PC-9 (cell line): Measurements from ENCODE around the gene BANP. TPM values are rescaled to one million over a fixed set of nuclear protein-coding genes. Genes with fewer than 3 reads are reported as not detected.

Experiments
- BruUV-seq: library from RNA; stranded (reverse); fragments of 400-500 nt; replicated peaks from 2 replicates; lab custom pipeline; 2021; lab: Mats Ljungman, UMichigan
- CTCF ChIA-PET: fragments of 300-600 bp; sonication (Branson Sonifier 250); formaldehyde crosslinking; loops from one replicate; lab custom pipeline; 2022; ENCODE audit warnings: antibody characterized with exemption; lab: Charles Lee
- POLR2A ChIA-PET: fragments of 300-600 bp; sonication (Branson Sonifier 250); formaldehyde crosslinking; loops from one replicate; lab custom pipeline; 2022; ENCODE audit warnings: antibody characterized with exemption; ENCODE audit not compliant: unreplicated experiment; lab: Charles Lee
- DNase-seq, 2 experiments: peaks; one replicate each; pipeline versions ENCODE4 v3.0.0 to v3.0.0-alpha.2; 2015 to 2022; ENCODE audit warnings: mixed read lengths in 1 of 2
- H2AFZ ChIP-seq: fragments of 200-600 bp; sonication (generic); 2 replicates; pipeline ENCODE4 v1.8.1; 2017; ENCODE audit warnings: antibody characterized with exemption
- H3F3A ChIP-seq: fragments of 200-600 bp; sonication (generic); 2 replicates; pipeline ENCODE4 v1.8.1; 2017; ENCODE audit warnings: antibody characterized with exemption, mild to moderate bottlenecking, low read depth; ENCODE audit not compliant: insufficient read depth
- H3K27ac ChIP-seq: fragments of 200-600 bp; sonication (generic); 2 replicates; pipeline ENCODE4 v1.6.1; 2016; ENCODE audit warnings: mixed run types
- H3K27me3 ChIP-seq: fragments of 200-600 bp; sonication (generic); 2 replicates; pipeline ENCODE4 v1.6.1; 2016; ENCODE audit warnings: low read depth, mixed run types; ENCODE audit not compliant: insufficient read depth
- H3K36me3 ChIP-seq: fragments of 200-600 bp; sonication (generic); 2 replicates; pipeline ENCODE4 v1.6.1; 2016; ENCODE audit warnings: low read depth, mixed run types
- H3K4me1 ChIP-seq: fragments of 200-600 bp; sonication (generic); replicated peaks from 2 replicates; pipeline ENCODE4 v1.6.1; 2016; ENCODE audit warnings: mixed run types; ENCODE audit not compliant: insufficient read depth
- H3K4me2 ChIP-seq: fragments of 200-600 bp; sonication (generic); 2 replicates; pipeline ENCODE4 v1.6.1; 2017; ENCODE audit warnings: mixed run types
- H3K4me3 ChIP-seq: fragments of 200-600 bp; sonication (generic); 2 replicates; pipeline ENCODE4 v1.6.1; 2016; ENCODE audit warnings: mixed run types
- H3K79me2 ChIP-seq: fragments of 200-600 bp; sonication (generic); 2 replicates; pipeline ENCODE4 v1.6.1; 2017; ENCODE audit warnings: low read depth, mixed run types
- H3K9me2 ChIP-seq: fragments of 200-600 bp; sonication (generic); 2 replicates; pipeline ENCODE4 v1.8.1; 2017; ENCODE audit warnings: mild to moderate bottlenecking; ENCODE audit not compliant: insufficient read depth
- H3K9me3 ChIP-seq: fragments of 200-600 bp; sonication (generic); 2 replicates; pipeline ENCODE4 v1.8.1; 2016; ENCODE audit warnings: low read depth; ENCODE audit not compliant: insufficient read depth
- H4K20me1 ChIP-seq: fragments of 200-600 bp; sonication (generic); 2 replicates; pipeline ENCODE4 v1.8.1; 2017; ENCODE audit not compliant: insufficient read depth
- EZH2 ChIP-seq: fragments of 200-600 bp; sonication (generic); IDR thresholded peaks from 2 replicates; pipeline ENCODE4 v1.8.0; 2017; ENCODE audit warnings: antibody characterized with exemption, low read depth
- intact Hi-C: fragments of 100-400 bp; cut with micrococcal nuclease; formaldehyde crosslinking; loops from one replicate; pipeline ENCODE4 v1.10.0; 2022; ENCODE audit not compliant: unreplicated experiment
- total RNA-seq: library from RNA; stranded (reverse); gene quantifications from 2 replicates; pipeline ENCODE4 v1.2.3, GENCODE V29; 2021
- TF ChIP-seq, protein P1 (sequence below): fragments of 200-600 bp; sonication (generic); conservative IDR thresholded peaks from 2 replicates; pipeline ENCODE4 v1.6.1; 2017; ENCODE audit warnings: mixed run types, antibody characterized with exemption, mild to moderate bottlenecking, moderate library complexity

Gene BANP
- total RNA-seq, 1 experiment from 2014 or later, result 73.2 TPM

DNA sequence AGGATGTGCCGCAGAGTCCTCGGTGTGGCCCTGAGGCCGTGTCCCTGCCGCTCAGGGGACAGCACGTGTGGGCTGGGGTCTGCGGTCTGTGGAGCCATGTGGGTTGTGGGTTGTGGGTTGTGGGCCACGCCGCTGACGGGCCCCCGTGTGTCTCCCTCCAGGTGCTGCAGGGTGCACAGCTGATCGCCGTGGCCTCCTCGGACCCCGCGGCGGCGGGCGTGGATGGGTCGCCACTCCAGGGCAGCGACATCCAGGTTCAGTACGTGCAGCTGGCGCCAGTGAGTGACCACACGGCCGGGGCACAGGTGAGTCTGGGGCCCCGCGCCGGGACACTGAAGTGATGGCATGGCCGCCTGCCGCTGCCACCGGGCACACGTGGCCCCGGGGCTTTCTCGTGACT lies 120.7 kb downstream of the BANP start:
- Histone ChIP-seq H2AFZ (no peak overlapping the region), H3K36me3 (no peaks in the 10 kb centered on the region), H3K79me2 (no peaks in the 10 kb centered on the region), H3K27ac (no peak overlapping the region), H3K4me1 (no peaks in the 10 kb centered on the region), H3K9me3 (no peaks in the 10 kb centered on the region), H3F3A (no peaks in the 10 kb centered on the region), H3K9me2 (no peaks in the 10 kb centered on the region), H3K4me3 (no peak overlapping the region), H3K27me3 (no peaks in the 10 kb centered on the region), H4K20me1 (no peaks in the 10 kb centered on the region), H3K4me2 (no peak overlapping the region)
- POLR2A ChIA-PET, result no interaction called here
- CTCF ChIA-PET, result no interaction called here
- TF ChIP-seq, protein P1, sequence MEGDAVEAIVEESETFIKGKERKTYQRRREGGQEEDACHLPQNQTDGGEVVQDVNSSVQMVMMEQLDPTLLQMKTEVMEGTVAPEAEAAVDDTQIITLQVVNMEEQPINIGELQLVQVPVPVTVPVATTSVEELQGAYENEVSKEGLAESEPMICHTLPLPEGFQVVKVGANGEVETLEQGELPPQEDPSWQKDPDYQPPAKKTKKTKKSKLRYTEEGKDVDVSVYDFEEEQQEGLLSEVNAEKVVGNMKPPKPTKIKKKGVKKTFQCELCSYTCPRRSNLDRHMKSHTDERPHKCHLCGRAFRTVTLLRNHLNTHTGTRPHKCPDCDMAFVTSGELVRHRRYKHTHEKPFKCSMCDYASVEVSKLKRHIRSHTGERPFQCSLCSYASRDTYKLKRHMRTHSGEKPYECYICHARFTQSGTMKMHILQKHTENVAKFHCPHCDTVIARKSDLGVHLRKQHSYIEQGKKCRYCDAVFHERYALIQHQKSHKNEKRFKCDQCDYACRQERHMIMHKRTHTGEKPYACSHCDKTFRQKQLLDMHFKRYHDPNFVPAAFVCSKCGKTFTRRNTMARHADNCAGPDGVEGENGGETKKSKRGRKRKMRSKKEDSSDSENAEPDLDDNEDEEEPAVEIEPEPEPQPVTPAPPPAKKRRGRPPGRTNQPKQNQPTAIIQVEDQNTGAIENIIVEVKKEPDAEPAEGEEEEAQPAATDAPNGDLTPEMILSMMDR, result no peak
- TF ChIP-seq EZH2, result no peak
- DNase-seq, result no peak
- intact Hi-C loops, result no loop called here
- no TSS peak for BruUV-seq

- no peaks in the 10 kb centered on the region for H3K36me3 ChIP-seq
- BruUV-seq, result no TSS peak
- H3K9me3 ChIP-seq, result no peaks in the 10 kb centered on the region
- H3K27me3 ChIP-seq, result no peaks in the 10 kb centered on the region
- H3K4me1 ChIP-seq, result no peaks in the 10 kb centered on the region
- no peak for DNase-seq
- no peak for TF ChIP-seq EZH2
- TF ChIP-seq, protein P1, result no peak
- no peak overlapping the region for H3K4me2 ChIP-seq
- no peak overlapping the region for H3K27ac ChIP-seq
- no peak overlapping the region for H2AFZ ChIP-seq
- H3F3A ChIP-seq, result no peaks in the 10 kb centered on the region
- H3K79me2 ChIP-seq, result no peaks in the 10 kb centered on the region
- CTCF ChIA-PET, result no interaction called here
- H3K4me3 ChIP-seq, result no peak overlapping the region
- POLR2A ChIA-PET, result no interaction called here
- intact Hi-C loops, result no loop called here
- H3K9me2 ChIP-seq, result no peaks in the 10 kb centered on the region
- H4K20me1 ChIP-seq, result no peaks in the 10 kb centered on the region
Observed at GRCh38 chr16:88072571-88073001, 121.4 kb downstream of the BANP start.

DNA sequence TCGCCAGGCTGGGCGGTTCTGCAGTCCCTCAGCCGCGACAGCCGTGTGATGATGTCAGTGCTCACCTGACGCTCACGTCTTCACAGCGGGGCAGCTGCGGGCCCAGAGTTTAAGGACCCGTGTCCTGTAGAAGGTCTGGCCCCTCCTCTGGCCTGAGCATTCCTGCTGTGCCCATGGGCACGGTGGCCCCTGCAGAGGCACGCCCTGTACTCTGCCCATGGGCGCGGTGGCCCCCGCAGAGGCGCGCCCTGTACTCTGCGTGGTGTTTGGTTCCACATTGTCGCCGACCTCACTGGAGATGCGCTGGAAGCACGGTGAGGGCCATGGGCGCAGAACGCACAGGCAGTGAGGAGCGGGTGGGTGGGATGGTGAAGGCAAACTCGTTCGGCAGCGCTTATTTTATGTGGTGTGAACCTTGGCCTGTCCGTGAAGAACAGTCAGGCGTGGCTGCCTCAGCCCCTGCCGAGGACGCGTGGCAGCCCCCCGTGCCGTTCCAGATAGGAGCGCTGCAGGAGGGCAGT lies 122.0 kb downstream of the BANP start:
- CTCF ChIA-PET, result no interaction called here
- intact Hi-C loops, result no loop called here
- Histone ChIP-seq H3K36me3 (no peaks in the 10 kb centered on the region), H3F3A (no peaks in the 10 kb centered on the region), H3K4me3 (no peak overlapping the region), H3K4me1 (no peaks in the 10 kb centered on the region), H3K27me3 (no peaks in the 10 kb centered on the region), H3K9me3 (no peaks in the 10 kb centered on the region), H3K79me2 (no peaks in the 10 kb centered on the region), H4K20me1 (no peaks in the 10 kb centered on the region), H3K4me2 (no peak overlapping the region), H3K27ac (no peak overlapping the region), H2AFZ (no peak overlapping the region), H3K9me2 (no peaks in the 10 kb centered on the region)
- TF ChIP-seq, protein P1, result no peak
- TF ChIP-seq EZH2, result no peak
- POLR2A ChIA-PET, result no interaction called here
- BruUV-seq, result no TSS peak
- no peak for DNase-seq
